Activated CD4-positive, alpha-beta T cell treated with anti-CD3 and anti-CD28 coated beads for 36 hours (primary cell): ENCODE data around the gene ZNF593OS. TPM values are rescaled to one million over a fixed set of nuclear protein-coding genes. Genes with fewer than 3 reads are reported as not detected.

Experiments used
- ATAC-seq: fragments of 200-7000 bp; cut with Tn5 transposase; one replicate; pipeline ENCODE4 v1.10.0; 2021; ENCODE audit warnings: mild to moderate bottlenecking, moderate library complexity
- CTCF ChIA-PET: fragments of 350-600 bp; sonication (Branson Sonifier 250); formaldehyde crosslinking; loops from one replicate; lab custom pipeline; 2021; ENCODE audit warnings: antibody characterized with exemption; lab: Charles Lee
- POLR2A ChIA-PET: fragments of 350-600 bp; sonication (Branson Sonifier 250); formaldehyde crosslinking; loops from one replicate; lab custom pipeline; 2021; ENCODE audit warnings: antibody characterized with exemption, inconsistent platforms; lab: Charles Lee
- DNase-seq: peaks from one replicate; pipeline ENCODE4 v3.0.0-alpha.2; 2020
- H3K27ac Mint-ChIP-seq: one replicate; pipeline ENCODE4 v1.8.0; 2021; ENCODE audit warnings: mixed read lengths
- H3K27me3 Mint-ChIP-seq: one replicate; pipeline ENCODE4 v1.8.0; 2021; ENCODE audit warnings: mixed read lengths
- H3K36me3 Mint-ChIP-seq: one replicate; pipeline ENCODE4 v1.8.0; 2021; ENCODE audit warnings: low read depth, mixed read lengths
- H3K4me1 Mint-ChIP-seq: one replicate; pipeline ENCODE4 v1.8.0; 2021; ENCODE audit warnings: mixed read lengths
- H3K4me3 Mint-ChIP-seq: one replicate; pipeline ENCODE4 v1.8.0; 2021; ENCODE audit warnings: mild to moderate bottlenecking, moderate library complexity, mixed read lengths
- H3K9me3 Mint-ChIP-seq: one replicate; pipeline ENCODE4 v1.8.0; 2021; ENCODE audit warnings: low read depth, mixed read lengths
- intact Hi-C, 2 experiments: fragments of 100-400 bp; cut with DNase I in 1 of 2; cut with micrococcal nuclease in 1 of 2; formaldehyde crosslinking; loops; one replicate each; pipeline versions ENCODE4 v1.14.2 to v1.15.1; 2022 to 2024; cut with DNase I, micrococcal nuclease
- total RNA-seq, 2 experiments: library from RNA; stranded (reverse); gene quantifications; one replicate each; pipeline ENCODE4 v1.2.3, GENCODE V29; 2021

The ZNF593OS gene
- total RNA-seq, 2 experiments from 2014 or later, result not detected

GRCh38 chr1:26197813-26198212 lies 26.2 kb upstream of the ZNF593OS start:
- ChIA-PET CTCF (no interaction called here), POLR2A (no interaction called here)
- Mint-ChIP-seq H3K27me3 (no peaks in the 10 kb centered on the region), H3K27ac (no peak overlapping the region), H3K9me3 (no peaks in the 10 kb centered on the region), H3K4me1 (peaks cover 25% of the 10 kb centered on the region), H3K36me3 (no peaks in the 10 kb centered on the region), H3K4me3 (no peak overlapping the region)
- intact Hi-C loops, result no loop called here
- DNase-seq, result no peak
- no peak for ATAC-seq

GRCh38 chr1:26197301-26197700 lies 25.7 kb upstream of the ZNF593OS start:
- Mint-ChIP-seq H3K36me3 (no peaks in the 10 kb centered on the region), H3K27me3 (no peaks in the 10 kb centered on the region), H3K27ac (no peak overlapping the region), H3K4me1 (peaks cover 22% of the 10 kb centered on the region), H3K9me3 (no peaks in the 10 kb centered on the region), H3K4me3 (no peak overlapping the region)
- ChIA-PET CTCF (interaction anchor here (1.0 kb wide), 1 partner anchor 124 kb away, joined by 3 read pairs; no protein-coding TSS in a partner anchor), POLR2A (no interaction called here)
- intact Hi-C loops, result no loop called here
- no peak for DNase-seq
- no peak for ATAC-seq

DNA sequence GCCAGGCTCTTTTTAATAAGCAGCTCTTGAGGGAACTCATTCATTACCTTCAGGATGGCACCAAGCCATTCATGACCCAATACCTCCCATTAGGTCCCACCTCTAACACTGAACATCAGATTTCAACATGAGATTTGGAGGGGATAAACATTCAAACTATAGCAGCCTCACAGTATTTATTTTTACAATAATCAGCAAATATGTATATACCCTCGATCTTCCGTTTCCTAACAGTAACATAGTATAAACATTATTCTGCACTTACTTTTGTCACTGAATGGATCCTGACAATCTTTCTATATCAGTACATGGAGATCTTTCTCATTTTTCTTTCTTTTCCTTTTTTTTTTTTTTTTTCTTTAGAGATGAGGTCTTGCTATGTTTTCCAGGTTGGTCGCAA lies 24.2 kb upstream of the ZNF593OS start:
- Mint-ChIP-seq H3K9me3 (no peaks in the 10 kb centered on the region), H3K36me3 (no peaks in the 10 kb centered on the region), H3K4me1 (peaks cover 15% of the 10 kb centered on the region), H3K4me3 (no peak overlapping the region), H3K27ac (no peak overlapping the region), H3K27me3 (no peaks in the 10 kb centered on the region)
- DNase-seq (no peak), ATAC-seq (no peak)
- CTCF ChIA-PET, result interaction anchor here (0.6 kb wide), 1 partner anchor 19 kb away, joined by 3 read pairs; no protein-coding TSS in a partner anchor
- intact Hi-C loops, result no loop called here
- POLR2A ChIA-PET, result interaction anchor here (0.6 kb wide), 1 partner anchor 914 kb away, joined by 3 read pairs; no protein-coding TSS in a partner anchor

DNA sequence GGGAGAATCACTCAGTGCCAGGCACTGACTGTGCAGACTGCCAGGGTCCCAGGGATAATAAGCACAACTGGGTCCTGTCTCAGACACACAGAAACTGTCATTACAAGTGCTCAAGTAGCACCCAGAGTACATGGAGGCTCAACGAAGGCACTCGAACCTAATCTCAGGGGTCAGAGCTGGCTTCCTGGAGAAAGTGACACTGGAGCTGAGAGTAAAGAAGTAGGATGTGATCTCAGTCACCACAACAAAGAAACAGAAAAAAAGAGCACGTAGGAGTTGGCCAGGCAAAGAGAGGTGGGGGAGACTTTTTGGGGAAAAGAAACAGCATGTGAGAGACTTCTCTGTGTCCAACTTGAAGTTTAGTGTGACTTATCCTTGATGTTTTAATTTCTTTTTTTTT lies 20.1 kb upstream of the ZNF593OS start:
- intact Hi-C loops, result no loop called here
- Mint-ChIP-seq H3K27me3 (no peaks in the 10 kb centered on the region), H3K4me1 (peaks cover 7% of the 10 kb centered on the region), H3K4me3 (no peak overlapping the region), H3K27ac (peak overlapping the region; percentile 59), H3K36me3 (no peaks in the 10 kb centered on the region), H3K9me3 (no peaks in the 10 kb centered on the region)
- ChIA-PET POLR2A (interaction anchor here (0.6 kb wide), 1 partner anchor 34 kb away, joined by 4 read pairs; no protein-coding TSS in a partner anchor), CTCF (interaction anchor here (0.8 to 1.4 kb wide), 2 partner anchors 47 to 225 kb away, joined by 3 to 4 read pairs; no protein-coding TSS in a partner anchor)
- DNase-seq, result peak; percentile 42
- peak; percentile 80 for ATAC-seq

- no peak within 1 kb of the TSS for H3K4me3 Mint-ChIP-seq
- intact Hi-C loops, result no loop called here
- DNase-seq (no peak), ATAC-seq (no peak)
- H3K9me3 Mint-ChIP-seq, result no peaks in the 10 kb centered on the region
- no peaks in the 10 kb centered on the region for H3K36me3 Mint-ChIP-seq
- H3K27ac Mint-ChIP-seq, result no peak within 1 kb of the TSS
- H3K4me1 Mint-ChIP-seq, result peaks cover 7% of the 10 kb centered on the region
- H3K27me3 Mint-ChIP-seq, result no peaks in the 10 kb centered on the region
- ChIA-PET CTCF (interaction anchor here (1.1 kb wide), 1 partner anchor 131 kb away, joined by 3 read pairs; no protein-coding TSS in a partner anchor), POLR2A (interaction anchor here (0.7 kb wide), 1 partner anchor 63 kb away, joined by 5 read pairs; no protein-coding TSS in a partner anchor)
These were observed 18.8 kb upstream of the ZNF593OS start, which contains the start of gene CATSPER4 for GRCh38 chr1:26190373-26190987. Gene CATSPER4, plus strand, starts transcription at chr1:26190602. Its CDS starts 26 bp downstream, at chr1:26190628.

- no peak for DNase-seq
- intact Hi-C loops, result no loop called here
- Mint-ChIP-seq H3K9me3 (no peaks in the 10 kb centered on the region), H3K27ac (no peak overlapping the region), H3K4me3 (no peak overlapping the region), H3K27me3 (no peaks in the 10 kb centered on the region), H3K36me3 (no peaks in the 10 kb centered on the region), H3K4me1 (peaks cover 7% of the 10 kb centered on the region)
- ChIA-PET CTCF (interaction anchor here (1.0 kb wide), 1 partner anchor 19 kb away, joined by 4 read pairs; no protein-coding TSS in a partner anchor), POLR2A (interaction anchor here (0.7 kb wide), 1 partner anchor 64 kb away, joined by 5 read pairs; no protein-coding TSS in a partner anchor)
- ATAC-seq, result no peak
These were observed 18.2 kb upstream of the ZNF593OS start for GRCh38 chr1:26189751-26190275.

GRCh38 chr1:26189331-26189730 lies 17.7 kb upstream of the ZNF593OS start:
- Mint-ChIP-seq H3K4me1 (peaks cover 7% of the 10 kb centered on the region), H3K36me3 (no peaks in the 10 kb centered on the region), H3K9me3 (no peaks in the 10 kb centered on the region), H3K27ac (no peak overlapping the region), H3K27me3 (no peaks in the 10 kb centered on the region), H3K4me3 (no peak overlapping the region)
- ChIA-PET CTCF (interaction anchor here (0.7 to 1.0 kb wide), 2 partner anchors 19 to 354 kb away, joined by 3 to 4 read pairs; no protein-coding TSS in a partner anchor), POLR2A (no interaction called here)
- ATAC-seq (no peak), DNase-seq (no peak)
- intact Hi-C loops, result no loop called here

- DNase-seq (no peak), ATAC-seq (no peak)
- ChIA-PET POLR2A (no interaction called here), CTCF (interaction anchor here (0.7 to 1.0 kb wide), 3 partner anchors 18 to 355 kb away, joined by 3 to 4 read pairs (median 3); no protein-coding TSS in a partner anchor)
- Mint-ChIP-seq H3K36me3 (no peaks in the 10 kb centered on the region), H3K27me3 (no peaks in the 10 kb centered on the region), H3K4me3 (no peak overlapping the region), H3K4me1 (peaks cover 7% of the 10 kb centered on the region), H3K9me3 (no peaks in the 10 kb centered on the region), H3K27ac (no peak overlapping the region)
- intact Hi-C loops, result no loop called here
These were observed 16.8 kb upstream of the ZNF593OS start for GRCh38 chr1:26188477-26188876.

- Mint-ChIP-seq H3K27me3 (no peaks in the 10 kb centered on the region), H3K9me3 (no peaks in the 10 kb centered on the region), H3K4me3 (no peak overlapping the region), H3K27ac (no peak overlapping the region), H3K36me3 (no peaks in the 10 kb centered on the region), H3K4me1 (peaks cover 7% of the 10 kb centered on the region)
- ChIA-PET POLR2A (interaction anchor here (0.6 kb wide), 1 partner anchor 75 kb away, joined by 3 read pairs; no protein-coding TSS in a partner anchor), CTCF (interaction anchor here (1.0 kb wide), 1 partner anchor 48 kb away, joined by 3 read pairs; no protein-coding TSS in a partner anchor)
- intact Hi-C loops, result no loop called here
- ATAC-seq (no peak), DNase-seq (no peak)
These were observed 16.2 kb upstream of the ZNF593OS start for GRCh38 chr1:26187882-26188281.

GRCh38 chr1:26184883-26185282 lies 13.3 kb upstream of the ZNF593OS start:
- ChIA-PET CTCF (no interaction called here), POLR2A (interaction anchor here (0.6 kb wide), 1 partner anchor 42 kb away, joined by 3 read pairs; no protein-coding TSS in a partner anchor)
- ATAC-seq, result no peak
- no peaks in the 10 kb centered on the region for H3K36me3 Mint-ChIP-seq
- no peak overlapping the region for H3K27ac Mint-ChIP-seq
- no peaks in the 10 kb centered on the region for H3K27me3 Mint-ChIP-seq
- intact Hi-C loops, result no loop called here
- DNase-seq, result no peak
- peaks cover 5% of the 10 kb centered on the region for H3K4me1 Mint-ChIP-seq
- H3K9me3 Mint-ChIP-seq, result no peaks in the 10 kb centered on the region
- no peak overlapping the region for H3K4me3 Mint-ChIP-seq

DNA sequence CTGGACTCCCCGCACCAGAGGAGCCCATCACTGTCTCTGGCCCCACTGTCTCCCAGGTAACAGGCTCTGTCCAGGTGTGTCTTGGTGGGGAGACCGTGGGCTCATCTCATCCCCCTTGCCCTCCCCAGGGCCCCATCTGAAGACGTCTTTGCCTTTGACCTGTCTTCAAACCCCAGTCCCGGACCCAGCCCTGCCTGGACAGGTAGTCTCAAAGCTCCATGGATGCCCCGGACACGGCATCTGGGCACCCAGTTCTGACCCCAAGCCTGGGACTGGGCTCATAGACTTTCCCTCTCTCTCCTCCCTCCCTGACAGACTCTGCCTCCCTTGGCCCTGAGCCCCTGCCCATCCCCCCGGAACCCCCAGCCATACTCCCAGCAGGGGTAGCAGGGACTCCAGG lies 12.5 kb upstream of the ZNF593OS start:
- DNase-seq, result no peak
- intact Hi-C loops, result no loop called here

More for the DNA sequence above, 12.5 kb upstream of the ZNF593OS start:
- H3K4me1 Mint-ChIP-seq, result peaks cover 5% of the 10 kb centered on the region
- H3K4me3 Mint-ChIP-seq, result no peak overlapping the region
- H3K9me3 Mint-ChIP-seq, result no peaks in the 10 kb centered on the region
- CTCF ChIA-PET, result no interaction called here
- POLR2A ChIA-PET, result no interaction called here
- no peaks in the 10 kb centered on the region for H3K36me3 Mint-ChIP-seq
- no peaks in the 10 kb centered on the region for H3K27me3 Mint-ChIP-seq
- no peak for ATAC-seq
- no peak overlapping the region for H3K27ac Mint-ChIP-seq
